Motor neuron (in vitro differentiated cells): ENCODE data around the gene ATXN10. TPM values are rescaled to one million over a fixed set of nuclear protein-coding genes. Genes with fewer than 3 reads are reported as not detected.

Experiments used
- ATAC-seq, 8 experiments: fragments of 200-7000 bp; cut with Tn5 transposase; replicated peaks in 6 of 8; 2 replicates each; pipeline ENCODE4 v1.8.0; 2021; ENCODE audit warnings: mild to moderate bottlenecking in 8 of 8, moderate library complexity in 8 of 8
- H3K27ac ChIP-seq, 2 donors: fragments of 250-450 bp; sonication (Bioruptor Pico); 2 replicates each; pipeline ENCODE4 v1.9.0; 2021; ENCODE audit warnings: antibody characterized with exemption in 2 of 2, mild to moderate bottlenecking in 2 of 2, moderate library complexity in 1 of 2
- H3K4me1 ChIP-seq, 2 donors: fragments of 250-450 bp; sonication (Bioruptor Pico); replicated peaks in 1 of 2; 2 replicates each; pipeline ENCODE4 v1.6.1; 2021; ENCODE audit warnings: antibody characterized with exemption in 2 of 2, mild to moderate bottlenecking in 2 of 2, moderate library complexity in 1 of 2
- H3K4me3 ChIP-seq, 5 donors: fragments of 250-450 bp; sonication (Bioruptor Pico); 2 replicates each; pipeline ENCODE4 v1.9.0; 2021; ENCODE audit warnings: antibody characterized with exemption in 5 of 5, mild to moderate bottlenecking in 5 of 5, moderate library complexity in 4 of 5
- WGBS, 10 experiments: fragments of 450-650 bp; shearing (Covaris generic); methylation state at CpG; one replicate each; pipeline ENCODE4 v1.0.0; 2022; 5-methylcytosine and 5-hydroxymethylcytosine counted together
- in situ Hi-C, 9 experiments: fragments of 400-800 bp; cut with MboI; loops; one replicate each; pipeline ENCODE4 v1.15.0; 2021; ENCODE audit warnings: low sequenced_read_pairs in 9 of 9, low pct_unique_long_range_greater_than_20kb in 2 of 9; ENCODE audit not compliant: unreplicated experiment in 9 of 9
- total RNA-seq, 8 experiments: library from RNA; unstranded; fragments of 300-600 nt; gene quantifications; 2 replicates each; pipeline versions ENCODE4 v1.2.3 to v1.2.4, GENCODE V29; 2022

ATXN10 gene
- total RNA-seq, 8 experiments from 2014 or later = 61.1 to 122 (median 89.1) TPM

GRCh38 chr22:45731798-45732495 is 60.3 kb downstream of the ATXN10 start:
- WGBS, 10 experiments = 20 to 93% (median 73%) methylated on average over 2 to 7 of the region's 7 CpGs
- H3K4me1 ChIP-seq = no peaks in the 10 kb centered on the region
- H3K4me3 ChIP-seq = no peak overlapping the region
- in situ Hi-C loops = no loop called here
- ATAC-seq = peak in 2 of 8 experiments; percentile 34 to 48
- no peak overlapping the region for H3K27ac ChIP-seq

- no peak overlapping the region for H3K27ac ChIP-seq
- no peak overlapping the region for H3K4me3 ChIP-seq
- ATAC-seq = no peak
- 83 to 100% (median 100%) methylated on average over 1 to 3 of the region's 3 CpGs for WGBS, 10 experiments
- no peaks in the 10 kb centered on the region for H3K4me1 ChIP-seq
- in situ Hi-C loops = no loop called here
These were observed 63.6 kb downstream of the ATXN10 start for GRCh38 chr22:45735273-45735672.

GRCh38 chr22:45738206-45738605 is 66.6 kb downstream of the ATXN10 start:
- in situ Hi-C loops = no loop called here
- peak in 3 of 8 experiments; percentile 30 to 68 (median 60) for ATAC-seq
- Histone ChIP-seq H3K4me3 (no peak overlapping the region), H3K4me1 (no peaks in the 10 kb centered on the region), H3K27ac (no peak overlapping the region)
- WGBS, 10 experiments = 7 to 100% (median 85%) methylated on average over 1 of the region's 1 CpG

GRCh38 chr22:45740236-45740635 is 68.6 kb downstream of the ATXN10 start:
- in situ Hi-C loops = no loop called here
- WGBS, 10 experiments = 85 to 100% (median 100%) methylated on average over 1 to 3 of the region's 3 CpGs; no CpG with 5 or more reads in 1 of the 10 experiments
- no peak overlapping the region for H3K4me3 ChIP-seq
- no peaks in the 10 kb centered on the region for H3K4me1 ChIP-seq
- H3K27ac ChIP-seq = no peak overlapping the region
- ATAC-seq = no peak

- in situ Hi-C loops = no loop called here
These were observed 71.3 kb downstream of the ATXN10 start for GRCh38 chr22:45742866-45743450.

GRCh38 chr22:45743687-45744086 is 72.1 kb downstream of the ATXN10 start:
- in situ Hi-C loops = no loop called here
- Histone ChIP-seq H3K27ac (no peak overlapping the region), H3K4me1 (no peaks in the 10 kb centered on the region), H3K4me3 (no peak overlapping the region)
- WGBS, 10 experiments = 75% methylated on average over 1 of the region's 1 CpG; no CpG with 5 or more reads in 9 of the 10 experiments
- peak in 2 of 8 experiments; percentile 18 to 73 for ATAC-seq

More at GRCh38 chr22:45742866-45743450, 71.3 kb downstream of the ATXN10 start:
- Histone ChIP-seq H3K4me1 (no peaks in the 10 kb centered on the region), H3K4me3 (no peak overlapping the region), H3K27ac (no peak overlapping the region)
- no peak for ATAC-seq
- WGBS, 10 experiments = 70 to 100% (median 97%) methylated on average over 1 to 6 of the region's 8 CpGs

GRCh38 chr22:45744442-45744841 is 72.8 kb downstream of the ATXN10 start:
- WGBS, 10 experiments = 75 to 100% (median 100%) methylated on average over 1 to 5 of the region's 5 CpGs; no CpG with 5 or more reads in 3 of the 10 experiments
- Histone ChIP-seq H3K4me1 (no peaks in the 10 kb centered on the region), H3K4me3 (no peak overlapping the region), H3K27ac (no peak overlapping the region)
- in situ Hi-C loops = no loop called here
- no peak for ATAC-seq

GRCh38 chr22:45750626-45751025 is 79.0 kb downstream of the ATXN10 start:
- H3K27ac ChIP-seq = no peak overlapping the region
- H3K4me3 ChIP-seq = no peak overlapping the region
- in situ Hi-C loops = no loop called here
- ATAC-seq = no peak
- 42 to 100% (median 84%) methylated on average over 1 to 3 of the region's 3 CpGs for WGBS, 10 experiments
- H3K4me1 ChIP-seq = no peaks in the 10 kb centered on the region

GRCh38 chr22:45752036-45752435 is 80.4 kb downstream of the ATXN10 start:
- no peak overlapping the region for H3K27ac ChIP-seq
- 67 to 100% (median 87%) methylated on average over 1 to 2 of the region's 2 CpGs; no CpG with 5 or more reads in 4 of the 10 experiments for WGBS, 10 experiments

GRCh38 chr22:45754822-45755221 is 83.2 kb downstream of the ATXN10 start:
- ATAC-seq = no peak
- in situ Hi-C loops = no loop called here
- WGBS, 10 experiments = 83 to 88% (median 83%) methylated on average over 1 of the region's 3 CpGs; no CpG with 5 or more reads in 7 of the 10 experiments
- H3K4me3 ChIP-seq = no peak overlapping the region
- H3K27ac ChIP-seq = no peak overlapping the region
- H3K4me1 ChIP-seq = peaks cover 0 to 8% of the 10 kb centered on the region in 2 donors

More at GRCh38 chr22:45752036-45752435, 80.4 kb downstream of the ATXN10 start:
- Histone ChIP-seq H3K4me3 (no peak overlapping the region), H3K4me1 (peaks cover 0 to 5% of the 10 kb centered on the region in 2 donors)
- ATAC-seq = peak in 1 of 8 experiments; percentile 9
- in situ Hi-C loops = no loop called here

- Histone ChIP-seq H3K4me3 (no peak overlapping the region), H3K27ac (no peak overlapping the region), H3K4me1 (peaks cover 0 to 8% of the 10 kb centered on the region in 2 donors)
- in situ Hi-C loops = no loop called here
- 17% methylated on average over 1 of the region's 1 CpG; no CpG with 5 or more reads in 9 of the 10 experiments for WGBS, 10 experiments
- no peak for ATAC-seq
These were observed 84.9 kb downstream of the ATXN10 start for GRCh38 chr22:45756558-45756957.

- no peak overlapping the region for H3K27ac ChIP-seq
These were observed 85.4 kb downstream of the ATXN10 start for GRCh38 chr22:45757068-45757467.

GRCh38 chr22:45757936-45758335 is 86.3 kb downstream of the ATXN10 start:
- in situ Hi-C loops = no loop called here
- H3K27ac ChIP-seq = no peak overlapping the region
- H3K4me3 ChIP-seq = no peak overlapping the region
- no peak for ATAC-seq
- H3K4me1 ChIP-seq = peaks cover 0 to 8% of the 10 kb centered on the region in 2 donors
- 73 to 100% (median 88%) methylated on average over 2 to 10 of the region's 11 CpGs; no CpG with 5 or more reads in 1 of the 10 experiments for WGBS, 10 experiments

More at GRCh38 chr22:45757068-45757467, 85.4 kb downstream of the ATXN10 start:
- in situ Hi-C loops = no loop called here
- H3K4me3 ChIP-seq = no peak overlapping the region
- H3K4me1 ChIP-seq = peaks cover 0 to 8% of the 10 kb centered on the region in 2 donors
- peak; percentile 72 to 98 (median 84) for ATAC-seq
- WGBS, 10 experiments = 0 to 80% (median 43%) methylated on average over 1 to 4 of the region's 14 CpGs; no CpG with 5 or more reads in 4 of the 10 experiments
